CD14-positive monocyte (primary cell): ENCODE results near the gene FBXO24. TPM values are rescaled to one million over a fixed set of nuclear protein-coding genes. Genes with fewer than 3 reads are reported as not detected.
A peak's percentile ranks its signal among the peaks of the same experiment; 100 is the strongest.

Source experiments
- DNase-seq, 3 donors: peaks; one replicate each; pipeline ENCODE4 v3.0.0-alpha.2; 2011 to 2022
- H2AFZ ChIP-seq: 2 replicates; pipeline ENCODE4 v1.6.0; 2012; ENCODE audit warnings: mild to moderate bottlenecking, low read depth, low read length, inconsistent platforms; ENCODE audit not compliant: insufficient read depth, poor library complexity, severe bottlenecking
- H3K27ac ChIP-seq, 2 donors: 1 replicate in 1 of 2; 2 replicates in 1 of 2; pipeline ENCODE4 v1.5.1; 2012 to 2013; ENCODE audit warnings: low read length in 2 of 2, control low read depth in 1 of 2, inconsistent platforms in 1 of 2, low read depth in 1 of 2, mild to moderate bottlenecking in 1 of 2
- H3K27me3 ChIP-seq, 2 donors: one replicate each; pipeline versions ENCODE4 v1.6.0 to v1.6.1; 2011 to 2013; ENCODE audit warnings: low read length in 2 of 2; ENCODE audit not compliant: control insufficient read depth in 2 of 2, insufficient read depth in 2 of 2
- H3K36me3 ChIP-seq, 2 donors: replicated peaks in 1 of 2; 1 replicate in 1 of 2; 2 replicates in 1 of 2; pipeline versions ENCODE4 v1.5.1 to v1.6.1; 2012 to 2013; ENCODE audit warnings: low read length in 2 of 2, control low read depth in 1 of 2, inconsistent platforms in 1 of 2, mild to moderate bottlenecking in 1 of 2; ENCODE audit not compliant: insufficient read depth in 2 of 2, control insufficient read depth in 1 of 2
- H3K4me1 ChIP-seq, 2 donors: 1 replicate in 1 of 2; 2 replicates in 1 of 2; pipeline versions ENCODE4 v1.5.1 to v1.6.1; 2012 to 2013; ENCODE audit warnings: low read length in 2 of 2, control low read depth in 1 of 2, inconsistent platforms in 1 of 2, mild to moderate bottlenecking in 1 of 2, moderate library complexity in 1 of 2; ENCODE audit not compliant: insufficient read depth in 2 of 2, control insufficient read depth in 1 of 2
- H3K4me2 ChIP-seq: replicated peaks from 2 replicates; pipeline ENCODE3; 2012; ENCODE audit warnings: low read length, moderate library complexity, mild to moderate bottlenecking; ENCODE audit not compliant: poor library complexity, severe bottlenecking; ENCODE audit errors: extremely low read depth
- H3K4me3 ChIP-seq, 3 experiments: fragments of 200-600 bp in 1 of 3; sonication (generic) in 1 of 3; replicated peaks in 1 of 3; 1 replicate in 2 of 3; 2 replicates in 1 of 3; pipeline ENCODE4 v1.5.1; 2011 to 2013; ENCODE audit warnings: low read length in 3 of 3, mild to moderate bottlenecking in 3 of 3, control low read depth in 2 of 3, low read depth in 2 of 3, inconsistent platforms in 1 of 3, moderate library complexity in 1 of 3
- H3K79me2 ChIP-seq: 2 replicates; pipeline ENCODE4 v1.6.0; 2012; ENCODE audit warnings: mild to moderate bottlenecking, control low read depth, inconsistent platforms, low read length, moderate library complexity; ENCODE audit not compliant: insufficient read depth
- H3K9ac ChIP-seq: 2 replicates; pipeline ENCODE4 v1.6.0; 2017; ENCODE audit warnings: low read length, mild to moderate bottlenecking; ENCODE audit not compliant: insufficient read depth, poor library complexity, severe bottlenecking
- H3K9me3 ChIP-seq, 2 donors: replicated peaks in 1 of 2; 1 replicate in 1 of 2; 2 replicates in 1 of 2; pipeline versions ENCODE4 v1.5.1 to v1.6.1; 2012 to 2013; ENCODE audit warnings: low read length in 2 of 2, control low read depth in 1 of 2; ENCODE audit not compliant: control insufficient read depth in 1 of 2, insufficient read depth in 1 of 2
- H4K20me1 ChIP-seq: 2 replicates; pipeline ENCODE4 v1.6.0; 2012; ENCODE audit warnings: mild to moderate bottlenecking, low read length, control low read depth, moderate library complexity; ENCODE audit not compliant: insufficient read depth
- H3K27ac Mint-ChIP-seq, 7 donors: one replicate each; pipeline ENCODE4 v1.8.0; 2020; ENCODE audit warnings: mild to moderate bottlenecking in 7 of 7, mixed read lengths in 7 of 7, moderate library complexity in 6 of 7, inconsistent platforms in 2 of 7
- H3K27me3 Mint-ChIP-seq, 3 donors: one replicate each; pipeline ENCODE4 v1.8.0; 2021 to 2022; ENCODE audit warnings: low read depth in 3 of 3, mild to moderate bottlenecking in 3 of 3, mixed read lengths in 3 of 3, moderate library complexity in 3 of 3, inconsistent platforms in 1 of 3
- H3K36me3 Mint-ChIP-seq, 2 donors: one replicate each; pipeline ENCODE4 v1.8.0; 2020; ENCODE audit warnings: mixed read lengths in 2 of 2, inconsistent platforms in 1 of 2, mild to moderate bottlenecking in 1 of 2
- H3K4me1 Mint-ChIP-seq: one replicate; pipeline ENCODE4 v1.8.0; 2020; ENCODE audit warnings: mild to moderate bottlenecking, mixed read lengths
- H3K4me3 Mint-ChIP-seq, 2 donors: one replicate each; pipeline ENCODE4 v1.8.0; 2020; ENCODE audit warnings: mild to moderate bottlenecking in 2 of 2, mixed read lengths in 2 of 2, moderate library complexity in 1 of 2
- H3K9me3 Mint-ChIP-seq, 7 donors: one replicate each; pipeline ENCODE4 v1.8.0; 2020 to 2022; ENCODE audit warnings: mixed read lengths in 7 of 7, mild to moderate bottlenecking in 6 of 7, moderate library complexity in 6 of 7, inconsistent platforms in 2 of 7
- WGBS: methylation state at CpG from one replicate; pipeline ENCODE4 v1.1.5; 2013; ENCODE audit warnings: missing lambda C conversion rate; ENCODE audit not compliant: insufficient coverage; 5-methylcytosine and 5-hydroxymethylcytosine counted together
- intact Hi-C, 2 donors: fragments of 100-400 bp; cut with micrococcal nuclease; formaldehyde crosslinking; loops; one replicate each; pipeline versions ENCODE4 v1.15.0 to v1.15.1; 2023
- polyA plus RNA-seq, 3 donors: library from polyadenylated mRNA; depleted of rRNA in 1 of 3; unstranded in 2 of 3; stranded (reverse) in 1 of 3; fragments of 300-500 nt in 2 of 3; fragments of >200 nt in 1 of 3; fragmentation: Illumina TruSeq in 2 of 3; gene quantifications; 1 replicate in 2 of 3; 2 replicates in 1 of 3; pipeline ENCODE4 v1.2.3, GENCODE V29; 2012 to 2021
- TF ChIP-seq, protein P1 (sequence below): fragments of 200-600 bp; IDR thresholded peaks from one replicate; pipeline ENCODE4 v1.8.0; 2022; ENCODE audit warnings: antibody characterized with exemption, mild to moderate bottlenecking

FBXO24 gene
- polyA plus RNA-seq, 3 donors = 0.42 to 1.2 (median 0.69) TPM

DNA sequence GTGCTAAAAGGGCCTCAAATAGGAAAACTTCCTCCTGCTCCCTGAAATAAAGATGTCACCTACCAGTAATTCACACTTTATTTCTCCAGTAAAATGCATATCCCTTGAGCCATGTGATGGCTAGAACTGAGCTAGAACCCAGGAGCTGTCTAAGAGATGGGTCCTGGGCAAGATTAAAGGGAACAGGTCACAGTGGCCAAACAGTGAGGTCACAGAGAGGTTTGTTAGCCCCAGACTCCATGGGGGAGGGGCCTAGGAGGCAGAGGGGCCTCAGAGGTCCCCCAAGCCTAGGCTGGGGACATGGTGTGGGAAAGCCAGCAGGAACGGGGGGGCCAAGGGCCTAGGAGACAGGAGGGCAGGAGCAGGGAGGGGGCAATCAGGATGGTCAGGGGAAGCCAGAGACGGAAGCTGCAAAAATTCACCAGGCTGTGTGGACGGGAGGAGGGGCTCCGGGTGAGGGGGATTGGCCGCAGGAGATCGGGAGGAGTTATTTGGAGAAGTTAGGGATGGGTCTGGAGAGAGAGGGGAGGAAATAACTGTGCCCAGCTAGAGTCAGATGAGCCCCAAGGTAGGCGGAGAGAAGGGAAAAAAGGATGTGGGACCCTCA, 3.3 kb downstream of the FBXO24 start:
- Histone ChIP-seq H3K4me2 (no peak overlapping the region), H3K79me2 (peaks cover 16% of the 10 kb centered on the region), H2AFZ (no peak overlapping the region), H3K36me3 (no peaks in the 10 kb centered on the region), H3K4me3 (no peak overlapping the region), H4K20me1 (peaks cover 14% of the 10 kb centered on the region), H3K27ac (no peak overlapping the region), H3K9ac (no peak overlapping the region), H3K9me3 (no peaks in the 10 kb centered on the region), H3K4me1 (peaks cover 20 to 23% of the 10 kb centered on the region in 2 donors), H3K27me3 (peaks cover 0 to 14% of the 10 kb centered on the region in 2 donors)
- no peak for DNase-seq
- intact Hi-C loops = loop anchor here in 1 of 2 donors (5.0 to 10.0 kb wide), 2 partner anchors 52 to 655 kb away; partner anchors contain the start of genes AGFG2 and FIS1
- H3K4me1 Mint-ChIP-seq = peaks cover 25% of the 10 kb centered on the region
- H3K27me3 Mint-ChIP-seq = peaks cover 11 to 25% (median 20%) of the 10 kb centered on the region in 3 donors
- peaks cover 0 to 3% (median 0%) of the 10 kb centered on the region in 7 donors for H3K9me3 Mint-ChIP-seq
- H3K36me3 Mint-ChIP-seq = peaks cover 3 to 5% of the 10 kb centered on the region in 2 donors
- no peak overlapping the region for H3K4me3 Mint-ChIP-seq
- no peak overlapping the region for H3K27ac Mint-ChIP-seq
- TF ChIP-seq, protein P1, sequence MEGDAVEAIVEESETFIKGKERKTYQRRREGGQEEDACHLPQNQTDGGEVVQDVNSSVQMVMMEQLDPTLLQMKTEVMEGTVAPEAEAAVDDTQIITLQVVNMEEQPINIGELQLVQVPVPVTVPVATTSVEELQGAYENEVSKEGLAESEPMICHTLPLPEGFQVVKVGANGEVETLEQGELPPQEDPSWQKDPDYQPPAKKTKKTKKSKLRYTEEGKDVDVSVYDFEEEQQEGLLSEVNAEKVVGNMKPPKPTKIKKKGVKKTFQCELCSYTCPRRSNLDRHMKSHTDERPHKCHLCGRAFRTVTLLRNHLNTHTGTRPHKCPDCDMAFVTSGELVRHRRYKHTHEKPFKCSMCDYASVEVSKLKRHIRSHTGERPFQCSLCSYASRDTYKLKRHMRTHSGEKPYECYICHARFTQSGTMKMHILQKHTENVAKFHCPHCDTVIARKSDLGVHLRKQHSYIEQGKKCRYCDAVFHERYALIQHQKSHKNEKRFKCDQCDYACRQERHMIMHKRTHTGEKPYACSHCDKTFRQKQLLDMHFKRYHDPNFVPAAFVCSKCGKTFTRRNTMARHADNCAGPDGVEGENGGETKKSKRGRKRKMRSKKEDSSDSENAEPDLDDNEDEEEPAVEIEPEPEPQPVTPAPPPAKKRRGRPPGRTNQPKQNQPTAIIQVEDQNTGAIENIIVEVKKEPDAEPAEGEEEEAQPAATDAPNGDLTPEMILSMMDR = no peak
- 63% methylated on average over 7 of the region's 7 CpGs for WGBS

DNA sequence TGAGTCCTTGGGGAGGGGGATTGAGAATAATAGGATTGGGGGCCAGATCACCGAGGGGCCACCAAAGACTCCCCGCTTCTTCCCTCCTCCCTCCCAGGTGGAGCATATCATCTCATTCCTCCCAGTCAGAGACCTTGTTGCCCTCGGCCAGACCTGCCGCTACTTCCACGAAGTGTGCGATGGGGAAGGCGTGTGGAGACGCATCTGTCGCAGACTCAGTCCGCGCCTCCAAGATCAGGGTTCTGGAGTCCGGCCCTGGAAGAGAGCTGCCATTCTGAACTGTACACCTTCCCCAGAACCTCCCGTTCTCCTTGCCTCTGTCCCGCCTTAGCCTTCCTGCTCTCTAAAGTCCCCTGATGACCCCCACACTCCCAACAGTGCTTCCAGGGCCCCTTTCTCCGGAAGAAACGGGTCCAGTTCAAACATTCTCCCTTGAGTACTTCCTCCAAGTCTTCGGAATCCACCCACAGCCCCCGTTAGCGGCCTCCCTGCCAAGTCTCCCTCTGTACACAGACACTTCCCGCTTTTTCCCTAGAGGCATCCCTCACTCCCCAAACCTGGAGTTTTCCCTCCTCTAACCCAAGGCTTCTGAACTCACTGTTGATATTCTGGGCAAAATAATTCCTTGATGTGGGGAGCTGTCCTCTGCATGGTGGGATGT, 4.1 kb downstream of the FBXO24 start:
- H3K9ac ChIP-seq = no peak overlapping the region
- no peak overlapping the region for H3K4me3 ChIP-seq
- H3K79me2 ChIP-seq = peaks cover 8% of the 10 kb centered on the region
- peaks cover 7% of the 10 kb centered on the region for H4K20me1 ChIP-seq
- TF ChIP-seq, protein P1 = no peak
- no peaks in the 10 kb centered on the region for H3K36me3 ChIP-seq
- WGBS = 17% methylated on average over 8 of the region's 20 CpGs
- H3K4me3 Mint-ChIP-seq = peak overlapping the region; percentile 52 to 78
- H3K9me3 ChIP-seq = no peaks in the 10 kb centered on the region
- peaks cover 12 to 25% (median 20%) of the 10 kb centered on the region in 3 donors for H3K27me3 Mint-ChIP-seq
- intact Hi-C loops = no loop called here
- H3K27me3 ChIP-seq = peaks cover 0 to 14% of the 10 kb centered on the region in 2 donors
- H3K27ac Mint-ChIP-seq = peak overlapping the region in 1 of 7 donors; percentile 52
- peak overlapping the region; percentile 13 for H2AFZ ChIP-seq
- H3K4me2 ChIP-seq = no peak overlapping the region
- H3K4me1 Mint-ChIP-seq = peaks cover 18% of the 10 kb centered on the region
- H3K36me3 Mint-ChIP-seq = peaks cover 0 to 3% of the 10 kb centered on the region in 2 donors
- H3K9me3 Mint-ChIP-seq = peaks cover 0 to 3% (median 0%) of the 10 kb centered on the region in 7 donors
- no peak for DNase-seq
- H3K27ac ChIP-seq = no peak overlapping the region
- H3K4me1 ChIP-seq = peaks cover 12 to 15% of the 10 kb centered on the region in 2 donors
